UCSD-AML1 (cell line): ENCODE data around the gene NR4A2.
"Not testable (repeated sequence)": the region's sequence is repeated elsewhere in the genome, so short reads cannot be mapped to it uniquely, and the experiment has no call there.

Source experiments
- DNase-seq: peaks from one replicate; lab custom pipeline; 2025; ENCODE audit not compliant: unreplicated experiment; lab: John Stamatoyannopoulos, UW

NR4A2 gene

DNA sequence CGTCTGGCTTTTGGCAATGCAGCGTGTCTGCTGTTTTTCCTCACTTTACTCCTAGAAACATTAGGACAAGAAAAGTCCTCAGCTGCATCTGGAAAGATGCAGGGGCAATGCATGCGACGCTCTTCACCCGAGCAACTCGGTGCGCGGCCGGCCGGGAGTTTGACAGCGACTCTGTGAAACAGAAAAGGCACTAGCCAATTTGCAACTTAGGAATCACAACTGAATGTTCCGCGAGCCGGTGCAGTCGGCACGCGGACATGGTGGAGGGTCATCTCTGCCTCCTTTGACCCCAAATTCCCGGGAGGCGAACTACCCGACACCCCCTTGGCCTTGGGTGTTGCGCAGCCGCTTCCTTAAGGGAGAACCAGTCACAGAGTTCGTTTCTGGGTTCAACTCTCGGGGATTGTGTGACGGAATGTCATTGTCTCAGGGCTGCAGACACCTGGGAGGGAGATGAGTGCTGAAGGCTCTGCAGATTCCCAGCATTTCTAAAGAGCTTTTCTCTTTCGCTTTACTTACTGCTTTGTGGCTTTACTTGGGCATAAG lies 9.8 kb downstream of the NR4A2 start:
- no peak for DNase-seq

DNA sequence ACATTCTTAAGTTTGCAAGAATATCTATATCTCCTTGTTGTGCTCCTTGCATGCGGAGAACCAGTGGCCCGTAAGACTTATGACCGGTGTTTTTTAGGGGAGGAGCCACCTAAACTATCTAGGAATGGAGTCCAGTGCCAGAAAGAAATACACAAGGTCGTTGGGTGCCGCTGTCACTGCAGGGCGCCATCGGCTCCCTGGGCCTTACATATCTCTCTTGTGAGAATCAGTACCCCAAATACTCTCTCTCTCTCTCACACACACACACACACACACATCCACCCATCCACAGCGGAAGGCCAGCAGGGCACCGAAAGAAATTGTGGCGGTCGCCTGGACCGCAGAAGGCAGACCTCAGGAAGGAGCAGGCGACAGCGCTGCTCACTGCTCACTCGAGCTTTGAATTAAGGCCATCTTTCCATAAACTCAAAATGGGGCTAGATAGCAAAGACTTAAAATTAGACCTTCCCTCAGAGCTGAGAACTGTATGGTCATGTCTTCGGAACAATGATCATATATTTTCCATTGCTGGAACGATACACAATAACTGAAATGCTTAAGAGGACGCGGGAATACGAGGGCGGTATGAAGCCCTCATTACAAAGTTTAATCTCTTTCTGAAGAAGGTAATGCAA lies 10.4 kb downstream of the NR4A2 start:
- DNase-seq: no peak

DNA sequence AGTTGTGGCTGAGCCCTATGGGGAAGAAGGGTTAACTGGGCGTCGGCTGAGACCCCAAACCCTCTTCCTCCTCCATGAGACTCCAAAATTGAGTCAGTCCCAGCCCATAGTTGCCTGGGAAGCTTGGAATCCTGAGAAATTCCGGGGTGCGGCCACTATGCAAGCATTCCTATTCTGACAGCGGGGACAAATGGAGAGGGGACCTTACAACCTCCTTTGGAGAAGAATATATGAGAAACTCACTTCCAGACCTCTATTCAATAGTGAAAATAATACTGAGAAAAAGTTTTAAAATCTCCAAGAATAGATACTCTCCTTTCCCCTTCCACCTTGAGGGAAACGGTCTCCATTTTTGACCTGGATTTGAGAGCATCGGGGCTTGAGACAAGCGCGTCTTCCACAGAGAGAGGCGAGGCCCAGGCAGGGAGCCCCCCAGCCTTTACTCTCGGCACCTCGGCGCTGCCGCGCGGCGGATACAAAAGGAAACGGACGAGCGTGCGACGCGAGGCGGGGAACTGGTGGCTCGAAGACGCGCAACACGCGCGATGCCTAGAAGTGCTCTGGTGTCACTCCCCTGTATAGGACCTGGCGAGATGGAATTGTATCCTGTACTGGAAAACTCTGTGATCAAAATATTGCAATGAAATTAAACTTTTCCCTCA lies 11.1 kb downstream of the NR4A2 start:
- DNase-seq: no peak

DNA sequence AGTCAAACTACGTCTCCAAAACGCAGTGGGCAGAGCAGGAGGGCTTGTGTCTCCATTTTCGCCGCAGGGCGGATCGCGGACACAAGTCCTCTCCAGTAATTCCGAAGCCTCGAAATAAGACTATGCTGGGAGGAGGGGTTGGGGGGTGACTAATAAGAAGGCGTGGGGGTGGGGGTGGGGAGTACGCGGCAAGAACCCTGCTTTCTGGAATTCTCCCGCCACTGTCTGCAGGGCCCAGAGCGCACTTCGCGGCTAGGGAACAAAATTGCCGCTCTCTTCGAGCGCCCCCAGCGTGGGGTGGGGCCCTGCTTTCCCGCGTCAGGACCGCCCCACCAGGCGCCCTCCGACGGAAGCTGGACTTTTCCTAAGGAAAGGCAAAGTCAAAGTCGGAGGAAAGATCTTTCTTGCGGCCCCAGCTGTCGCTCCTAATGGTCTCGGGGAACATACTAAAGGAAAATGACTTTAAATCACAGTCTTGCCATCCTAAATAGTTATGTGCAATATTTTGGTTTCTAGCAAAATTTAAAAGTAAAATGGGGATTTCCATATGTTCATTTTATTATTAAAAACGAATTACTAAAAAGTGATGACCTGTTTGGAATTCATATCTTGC lies 11.9 kb downstream of the NR4A2 start:
- no peak for DNase-seq

DNA sequence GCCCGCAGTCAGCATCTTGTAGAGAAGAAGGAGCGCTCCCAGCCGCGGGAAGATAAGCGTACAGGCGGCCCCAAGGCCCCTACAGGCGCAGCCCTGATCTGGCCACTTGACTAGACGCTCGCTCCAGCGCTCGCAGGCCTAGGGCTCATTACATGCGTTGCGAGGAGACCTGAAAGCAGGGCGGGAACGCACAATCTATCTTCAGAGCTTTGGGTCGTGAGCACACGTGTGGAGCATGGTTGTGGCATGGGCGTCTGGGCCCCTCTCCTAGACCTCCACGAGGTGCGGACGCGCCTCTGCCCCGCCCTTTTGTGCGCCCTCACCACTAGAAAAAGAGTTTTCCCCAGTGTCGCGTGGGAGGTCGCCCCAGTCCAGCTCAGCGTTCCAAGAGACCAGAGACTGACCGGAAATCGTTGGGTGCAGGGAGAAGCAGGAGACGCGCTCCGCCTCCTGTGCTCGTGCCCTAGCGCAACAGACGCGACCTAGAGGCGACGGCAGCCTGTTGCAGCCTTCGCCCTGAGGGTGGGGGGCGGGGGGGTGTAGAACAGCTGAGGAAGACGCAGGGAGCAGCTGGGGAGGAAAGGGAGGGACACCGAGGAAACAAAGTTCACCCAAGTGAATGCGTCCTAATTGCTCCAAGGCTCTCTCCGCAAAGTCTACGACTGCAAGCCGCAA lies 12.6 kb downstream of the NR4A2 start:
- DNase-seq: no peak

DNA sequence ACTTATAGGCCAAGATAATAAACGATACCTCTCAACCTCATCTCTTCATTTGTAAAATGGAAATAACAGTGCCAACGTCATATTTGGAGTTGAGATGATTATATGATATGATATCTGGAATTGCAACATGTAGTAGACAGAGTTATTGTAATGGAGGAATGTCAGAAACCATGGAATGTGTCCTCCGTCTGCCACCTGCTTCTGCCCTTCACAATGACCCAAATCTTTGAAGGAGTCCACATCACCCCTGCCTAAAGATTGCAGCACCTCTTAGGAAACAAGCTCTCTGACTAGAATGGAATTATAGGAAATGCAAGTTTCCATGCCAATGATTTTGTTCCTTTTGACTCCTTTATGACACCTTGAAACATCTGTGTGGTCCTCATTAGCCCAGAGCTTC lies 14.9 kb downstream of the NR4A2 start:
- DNase-seq: no peak

DNA sequence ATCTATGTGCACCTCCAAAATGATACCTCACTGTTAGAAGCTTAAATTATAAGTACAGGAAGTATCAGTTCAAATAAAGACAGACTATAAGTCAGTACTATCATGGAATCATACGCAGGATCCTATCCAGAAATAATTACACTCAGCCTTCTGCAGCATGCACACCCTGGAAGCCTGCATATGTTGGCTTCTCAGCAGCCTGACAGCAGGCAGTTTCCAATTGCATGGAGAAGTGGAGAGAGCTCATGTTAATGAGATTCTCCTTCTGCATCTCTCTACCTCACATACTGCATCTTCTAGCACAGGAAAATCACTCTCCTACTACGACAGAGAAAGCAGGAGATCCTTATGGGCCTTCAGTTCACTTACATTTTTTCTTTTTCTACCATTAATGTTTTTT lies 20.5 kb downstream of the NR4A2 start:
- no peak for DNase-seq

DNA sequence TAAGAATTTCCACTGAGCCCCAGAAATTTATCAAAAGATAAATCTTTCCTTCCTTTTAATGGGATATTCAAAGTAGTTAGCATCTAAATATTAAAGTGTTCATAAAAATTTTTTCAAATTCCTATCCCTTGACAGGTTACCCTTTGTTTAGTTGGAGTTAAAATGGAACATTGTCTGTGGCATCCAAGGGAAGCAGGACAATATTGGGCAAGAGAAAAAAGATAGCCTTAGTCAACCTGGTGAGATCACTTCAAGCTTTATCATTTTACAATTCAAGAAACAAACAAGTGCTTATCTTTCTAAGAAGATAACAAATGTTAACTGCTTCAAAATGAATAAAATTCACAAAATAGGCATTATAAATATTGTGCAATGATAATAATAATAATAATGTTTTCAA lies 21.7 kb downstream of the NR4A2 start:
- DNase-seq: no peak

DNA sequence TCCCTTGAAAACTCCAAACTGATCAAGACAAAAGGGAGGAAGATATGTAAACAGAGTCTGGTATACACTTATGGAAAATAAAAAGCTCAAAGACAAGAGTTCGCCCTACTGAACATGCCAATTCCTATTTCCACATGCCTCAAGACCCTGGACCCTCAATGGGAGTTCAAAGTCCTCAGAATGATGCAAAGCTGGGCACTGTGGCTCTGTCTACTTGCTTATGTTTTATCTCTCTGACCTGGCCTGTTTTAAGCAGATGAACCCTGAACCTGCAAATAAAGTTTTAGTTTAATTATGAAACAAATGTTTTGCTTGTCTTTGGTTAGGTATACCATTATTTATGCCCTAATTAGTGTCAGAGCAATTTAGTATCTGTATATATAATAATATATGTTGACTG lies 22.6 kb downstream of the NR4A2 start:
- no peak for DNase-seq

DNA sequence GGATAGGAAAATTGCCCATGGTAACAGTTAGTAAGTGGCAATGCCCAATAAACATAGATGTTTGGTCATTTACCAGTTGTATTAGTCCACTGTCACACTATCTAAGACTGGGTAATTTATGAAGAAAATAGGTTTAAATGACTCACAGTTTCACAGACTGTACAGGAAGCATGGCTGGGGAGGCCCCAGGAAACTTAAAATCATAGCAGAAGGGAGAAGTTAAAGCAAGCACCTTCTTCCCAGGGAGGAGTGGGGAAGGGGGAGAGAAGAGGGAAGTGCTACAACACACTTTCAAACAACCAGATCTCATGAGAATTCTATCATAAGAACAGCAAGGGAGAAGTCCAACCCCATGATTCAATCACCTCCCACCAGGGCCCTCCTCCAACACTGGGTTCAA lies 23.4 kb downstream of the NR4A2 start:
- DNase-seq: peak; percentile 12

DNA sequence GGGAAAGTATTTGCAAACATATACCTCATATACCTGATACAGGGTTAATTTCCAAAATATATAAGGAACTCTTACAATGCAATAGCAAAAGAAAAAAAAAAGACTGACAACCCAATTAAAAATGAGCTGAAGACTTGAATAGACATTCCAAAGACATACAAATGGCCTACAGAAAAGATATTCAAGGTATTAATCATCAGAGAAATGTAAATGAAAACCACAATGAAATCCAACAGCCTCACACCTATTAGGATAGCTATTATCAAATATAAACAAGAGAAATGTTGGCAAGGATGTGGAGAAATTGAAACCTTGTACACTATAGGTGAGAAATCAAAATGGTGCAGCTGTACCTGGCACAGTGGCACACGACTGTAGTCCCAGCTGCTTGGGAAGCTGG lies 25.7 kb downstream of the NR4A2 start:
- no peak for DNase-seq

DNA sequence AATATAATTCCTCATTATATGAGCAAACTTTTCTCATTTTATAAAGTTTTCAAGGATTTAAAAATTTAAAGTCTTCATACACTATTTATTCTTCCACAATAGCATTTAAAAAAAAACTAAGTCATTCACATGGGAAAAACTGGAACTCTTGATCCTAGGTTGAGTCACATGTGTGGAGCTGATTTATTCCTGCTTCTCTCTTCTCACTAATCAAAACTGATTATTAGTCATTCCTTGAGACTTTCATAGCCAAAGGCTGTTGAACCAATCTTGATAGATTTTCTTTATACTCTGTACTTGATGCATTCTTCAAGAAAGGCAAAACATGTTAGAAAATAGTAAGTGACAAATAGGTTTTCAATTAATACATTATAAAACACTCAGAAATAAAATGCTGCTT lies 27.4 kb downstream of the NR4A2 start:
- no peak for DNase-seq

DNA sequence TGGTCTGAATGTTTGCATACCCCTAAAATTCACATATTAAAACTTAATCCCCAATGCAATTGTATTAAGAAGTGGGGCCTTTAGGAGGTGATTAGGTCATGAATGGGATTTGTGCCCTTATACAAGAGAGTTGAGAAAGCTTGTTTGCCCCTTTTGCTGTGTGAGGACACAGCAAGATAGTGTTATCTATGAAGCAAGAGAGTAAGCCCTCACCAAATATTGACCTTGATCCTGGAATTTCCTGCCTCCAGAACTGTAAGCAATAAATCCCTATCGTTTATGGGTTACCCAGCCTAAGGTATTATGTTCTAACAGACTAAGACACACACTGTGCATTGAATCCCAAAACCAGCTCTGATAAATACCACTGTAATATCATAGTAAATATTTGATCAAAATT lies 32.2 kb downstream of the NR4A2 start:
- no peak for DNase-seq

DNA sequence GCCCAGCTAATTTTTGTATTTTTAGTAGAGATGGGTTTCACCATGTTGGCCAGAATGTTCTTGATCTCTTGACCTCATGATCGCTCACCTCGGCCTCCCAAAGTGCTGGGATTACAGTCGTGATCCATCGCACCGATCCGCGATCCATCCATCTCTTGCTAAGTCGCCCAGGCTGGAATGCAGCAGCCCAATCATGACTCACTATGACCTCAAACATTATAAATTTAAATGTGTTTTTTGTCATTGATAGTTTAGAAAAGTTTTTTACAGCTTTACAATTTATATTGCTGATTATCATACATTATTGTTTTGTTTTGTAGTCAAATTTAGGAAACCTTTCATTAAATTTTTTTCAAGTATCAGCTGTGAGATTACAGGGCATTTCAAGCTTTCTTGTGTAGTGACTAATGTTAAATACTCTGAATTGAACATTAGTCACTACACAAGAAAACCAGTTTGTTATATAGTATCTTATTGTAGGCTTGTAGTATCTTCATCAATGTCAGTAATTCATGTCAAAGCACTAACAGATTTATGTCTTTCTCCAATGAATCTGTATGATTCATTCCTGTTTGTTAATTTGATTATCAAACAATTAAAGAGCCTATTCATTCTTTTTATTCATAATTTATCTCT lies 37.5 kb downstream of the NR4A2 start:
- DNase-seq: no peak

DNA sequence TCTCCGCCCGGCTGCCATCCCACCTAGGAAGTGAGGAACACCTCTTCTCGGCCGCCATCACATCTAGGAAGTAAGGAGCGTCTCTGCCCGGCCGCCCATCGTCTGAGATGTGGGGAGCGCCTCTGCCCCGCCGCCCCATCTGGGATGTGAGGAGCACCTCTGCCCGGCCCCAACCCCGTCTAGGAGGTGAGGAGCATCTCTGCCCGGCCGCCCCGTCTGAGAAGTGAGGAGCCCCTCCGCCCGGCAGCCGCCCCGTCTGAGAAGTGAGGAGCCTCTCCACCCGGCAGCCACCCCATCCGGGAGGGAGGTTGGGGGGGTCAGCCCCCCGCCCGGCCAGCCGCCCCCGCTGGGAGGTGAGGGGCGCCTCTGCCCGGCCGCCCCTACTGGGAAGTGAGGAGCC lies 39.1 kb downstream of the NR4A2 start:
- DNase-seq: not testable (repeated sequence)

DNA sequence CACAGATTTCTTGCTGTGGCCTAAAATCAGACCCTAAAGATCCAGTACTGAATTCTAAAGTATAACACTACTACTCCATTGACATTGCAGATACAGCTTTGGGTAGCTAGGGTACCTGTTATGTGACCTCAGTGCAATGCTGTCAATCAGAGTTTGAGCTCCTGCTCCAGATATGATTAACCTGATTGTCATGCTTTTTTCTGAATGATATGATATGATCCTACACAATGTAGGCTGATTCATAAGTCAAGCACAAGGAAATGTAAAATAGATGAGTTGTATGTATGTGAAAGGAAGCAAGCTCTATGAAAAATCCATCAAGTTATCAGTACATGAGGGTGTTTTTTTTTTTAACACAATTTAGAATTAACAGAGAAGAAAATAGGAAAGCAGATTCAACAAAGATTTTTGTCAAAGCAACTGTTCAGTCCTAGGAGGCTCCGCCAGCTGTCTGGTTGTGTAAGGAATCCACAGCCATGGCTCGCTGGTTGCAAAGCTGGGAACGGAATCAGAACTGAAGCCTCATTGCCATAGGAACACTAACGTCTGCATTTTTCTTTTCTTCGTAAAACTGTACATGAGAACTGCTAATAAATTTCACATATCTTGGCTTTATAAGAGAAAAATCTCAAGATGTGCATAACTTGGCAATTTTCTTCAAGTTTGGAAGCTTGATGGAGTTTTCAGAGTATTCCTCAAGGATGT lies 52.9 kb downstream of the NR4A2 start:
- DNase-seq: no peak
